Measurements from ENCODE around the gene ST3GAL5. TPM values are rescaled to one million over a fixed set of nuclear protein-coding genes. Genes with fewer than 3 reads are reported as not detected.

Gene ST3GAL5
- total and polyA plus RNA-seq, 2 donors (not counting 1 experiment from before 2014, with no cell fraction given): 42.6 to 94.3 TPM

- WGBS (ENCODE audit: insufficient coverage): 38% methylated on average over 6 of the region's 11 CpGs
Measured at GRCh38 chr2:85852937-85853498, 35.8 kb downstream of the ST3GAL5 start.

More at GRCh38 chr2:85852937-85853498, 35.8 kb downstream of the ST3GAL5 start:
- Histone ChIP-seq H3K36me3 (replicated peaks in 1 of 2; ENCODE audit: control extremely low read depth in 1 of 2, control insufficient read depth in 1 of 2, extremely low read depth in 1 of 2, insufficient read depth in 2 of 2, low read length in 1 of 2) (peaks cover 11 to 37% of the 10 kb centered on the region in 2 experiments), H3K9me3 (ENCODE audit: control extremely low read depth in 1 of 3, control insufficient read depth in 2 of 3, insufficient read depth in 1 of 3, low read length in 2 of 3) (peaks cover 0 to 3% (median 3%) of the 10 kb centered on the region in 3 donors), H3K79me2 (ENCODE audit: control insufficient read depth, insufficient read depth, low read length) (peaks cover 40% of the 10 kb centered on the region), H2AFZ (ENCODE audit: insufficient read depth, low read depth, low read length, poor library complexity, severe bottlenecking) (peak overlapping the region; percentile 53), H3K4me1 (ENCODE audit: control insufficient read depth in 2 of 2, insufficient read depth in 2 of 2, low read length in 2 of 2) (peaks cover 49 to 53% of the 10 kb centered on the region in 2 donors), H3K4me3 (ENCODE audit: control extremely low read depth in 1 of 5, extremely low read depth in 1 of 5, insufficient read depth in 1 of 5, low read depth in 2 of 5, low read length in 4 of 5) (peak overlapping the region; percentile 29 to 56 (median 38)), H3K27ac (ENCODE audit: low read length in 2 of 2) (peak overlapping the region; percentile 95 to 100), H4K20me1 (ENCODE audit: control insufficient read depth, insufficient read depth, low read length, poor library complexity, severe bottlenecking) (no peaks in the 10 kb centered on the region), H3K27me3 (replicated peaks in 1 of 4; ENCODE audit: control extremely low read depth in 1 of 4, control insufficient read depth in 3 of 4, insufficient read depth in 4 of 4, low read length in 3 of 4) (no peaks in the 10 kb centered on the region), H3K9ac (ENCODE audit: low read length) (peak overlapping the region; percentile 57), H3K4me2 (replicated peaks; ENCODE audit: low read depth, low read length, poor library complexity, severe bottlenecking) (peak overlapping the region; percentile 73)
- DNase-seq (peak; percentile 81), ATAC-seq (ENCODE audit: low read depth) (peak; percentile 82)
- intact Hi-C loops (cut with micrococcal nuclease): loop anchor here (1.0 to 5.0 kb wide), 5 partner anchors 8 to 184 kb away; no protein-coding TSS in a partner anchor
- ChIA-PET POLR2A (interaction anchor here (0.8 to 4.2 kb wide), 6 partner anchors 10 to 589 kb away, joined by 5 to 25 read pairs (median 7); partner anchors contain the start of gene ST3GAL5), CTCF (interaction anchor here (0.6 to 6.6 kb wide), 6 partner anchors 22 to 227 kb away, joined by 3 to 68 read pairs (median 11); partner anchors contain the start of gene ST3GAL5)
- Mint-ChIP-seq H3K27ac (peak overlapping the region; percentile 99), H3K27me3 (no peaks in the 10 kb centered on the region), H3K4me3 (peak overlapping the region; percentile 87), H3K4me1 (peaks cover 70% of the 10 kb centered on the region), H3K9me3 (ENCODE audit: insufficient read depth) (no peaks in the 10 kb centered on the region)
- TF ChIP-seq, protein P1, sequence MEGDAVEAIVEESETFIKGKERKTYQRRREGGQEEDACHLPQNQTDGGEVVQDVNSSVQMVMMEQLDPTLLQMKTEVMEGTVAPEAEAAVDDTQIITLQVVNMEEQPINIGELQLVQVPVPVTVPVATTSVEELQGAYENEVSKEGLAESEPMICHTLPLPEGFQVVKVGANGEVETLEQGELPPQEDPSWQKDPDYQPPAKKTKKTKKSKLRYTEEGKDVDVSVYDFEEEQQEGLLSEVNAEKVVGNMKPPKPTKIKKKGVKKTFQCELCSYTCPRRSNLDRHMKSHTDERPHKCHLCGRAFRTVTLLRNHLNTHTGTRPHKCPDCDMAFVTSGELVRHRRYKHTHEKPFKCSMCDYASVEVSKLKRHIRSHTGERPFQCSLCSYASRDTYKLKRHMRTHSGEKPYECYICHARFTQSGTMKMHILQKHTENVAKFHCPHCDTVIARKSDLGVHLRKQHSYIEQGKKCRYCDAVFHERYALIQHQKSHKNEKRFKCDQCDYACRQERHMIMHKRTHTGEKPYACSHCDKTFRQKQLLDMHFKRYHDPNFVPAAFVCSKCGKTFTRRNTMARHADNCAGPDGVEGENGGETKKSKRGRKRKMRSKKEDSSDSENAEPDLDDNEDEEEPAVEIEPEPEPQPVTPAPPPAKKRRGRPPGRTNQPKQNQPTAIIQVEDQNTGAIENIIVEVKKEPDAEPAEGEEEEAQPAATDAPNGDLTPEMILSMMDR (IDR thresholded peaks at IDR 0.05): no peak

Measured in B cell (primary cell).